ENCODE results near the gene C14orf132.

C14orf132 gene

DNA sequence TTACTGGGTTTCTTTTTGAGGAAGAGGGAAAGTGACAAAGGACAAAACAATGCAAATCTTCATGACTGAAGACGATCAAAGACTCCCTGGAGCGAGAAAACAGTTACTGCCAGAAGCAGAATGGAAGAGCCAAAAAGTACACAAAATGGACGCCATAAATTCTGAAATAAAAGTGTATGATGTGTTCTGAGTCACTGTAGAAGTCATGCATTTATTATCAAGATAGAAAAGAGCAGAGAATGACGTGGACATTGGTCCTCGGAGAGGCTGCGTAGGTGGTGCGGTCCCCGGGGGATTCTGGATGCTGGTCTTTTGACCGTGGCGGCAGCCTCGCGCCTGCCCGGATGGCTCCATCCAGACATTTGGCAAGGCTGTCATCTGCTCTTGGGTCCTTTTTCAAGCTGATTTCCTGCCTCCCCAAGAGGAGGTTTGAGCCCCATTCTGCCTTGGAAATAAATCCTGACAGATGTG lies 52.8 kb downstream of the C14orf132 start:
- H4K5ac ChIP-seq (ENCODE audit: low read length) = no peak overlapping the region
- DNase-seq = no peak

DNA sequence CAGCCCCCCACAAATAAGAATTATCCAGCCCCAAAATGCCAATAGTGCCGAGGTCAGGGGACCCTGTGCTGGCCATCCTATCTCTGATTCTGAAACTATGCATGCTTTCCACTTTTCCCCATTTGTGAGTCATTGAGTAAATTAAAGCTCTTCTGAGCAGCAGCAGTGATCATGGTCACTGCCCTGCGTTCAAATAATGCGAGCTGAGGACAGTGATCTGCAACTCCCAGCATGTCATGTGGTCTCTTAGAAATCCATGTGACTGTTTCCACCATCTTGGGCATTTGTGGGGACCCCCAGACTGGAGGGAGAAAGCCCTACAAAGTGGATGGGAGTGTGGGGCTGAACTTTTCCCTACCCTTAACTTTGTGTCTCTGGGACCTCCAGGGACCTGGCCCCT lies 53.8 kb downstream of the C14orf132 start:
- Histone ChIP-seq H3K79me2 (ENCODE audit: control insufficient read depth, insufficient read depth, low read length) (no peaks in the 10 kb centered on the region), H4K5ac (ENCODE audit: low read length) (no peak overlapping the region), H3K4me2 (ENCODE audit: low read length) (no peak overlapping the region), H3K23ac (ENCODE audit: low read length) (no peak overlapping the region), H2BK15ac (replicated peaks; ENCODE audit: low read depth) (no peak overlapping the region), H3K27ac (ENCODE audit: low read depth, low read length) (no peak overlapping the region), H3K9ac (ENCODE audit: low read length) (no peak overlapping the region), H3K4me1 (ENCODE audit: control insufficient read depth, low read depth, low read length) (no peaks in the 10 kb centered on the region), H2BK5ac (ENCODE audit: low read length) (no peak overlapping the region), H2BK120ac (ENCODE audit: low read depth, low read length) (no peak overlapping the region), H2AK5ac (ENCODE audit: low read length) (no peak overlapping the region), H3K4me3 (ENCODE audit: low read length) (no peak overlapping the region), H3K27me3 (ENCODE audit: insufficient read depth, low read length, poor library complexity) (no peaks in the 10 kb centered on the region), H3K36me3 (ENCODE audit: control insufficient read depth, insufficient read depth, low read length) (no peaks in the 10 kb centered on the region), H3K56ac (ENCODE audit: low read length) (no peak overlapping the region), H3K18ac (ENCODE audit: low read length) (no peak overlapping the region), H3K4ac (ENCODE audit: low read depth, low read length) (no peak overlapping the region), H4K8ac (ENCODE audit: low read depth, low read length) (no peak overlapping the region), H3K79me1 (ENCODE audit: low read length) (no peaks in the 10 kb centered on the region)
- no peak for DNase-seq
- WGBS (ENCODE audit: extremely low coverage, insufficient coverage, low lambda C conversion rate) = no CpG with 5 or more reads among the region's 3 CpGs

More for the DNA sequence above, 52.8 kb downstream of the C14orf132 start:
- H2BK15ac ChIP-seq (replicated peaks; ENCODE audit: low read depth) = no peak overlapping the region
- no peak overlapping the region for H3K4me2 ChIP-seq (ENCODE audit: low read length)
- H3K56ac ChIP-seq (ENCODE audit: low read length) = no peak overlapping the region
- no peaks in the 10 kb centered on the region for H3K4me1 ChIP-seq (ENCODE audit: control insufficient read depth, low read depth, low read length)
- H3K27ac ChIP-seq (ENCODE audit: low read depth, low read length) = no peak overlapping the region
- no peak overlapping the region for H2AK5ac ChIP-seq (ENCODE audit: low read length)
- H4K8ac ChIP-seq (ENCODE audit: low read depth, low read length) = no peak overlapping the region
- H2BK5ac ChIP-seq (ENCODE audit: low read length) = no peak overlapping the region
- WGBS (ENCODE audit: extremely low coverage, insufficient coverage, low lambda C conversion rate) = no CpG with 5 or more reads among the region's 13 CpGs
- H3K79me1 ChIP-seq (ENCODE audit: low read length) = no peaks in the 10 kb centered on the region
- H3K27me3 ChIP-seq (ENCODE audit: insufficient read depth, low read length, poor library complexity) = no peaks in the 10 kb centered on the region
- H3K36me3 ChIP-seq (ENCODE audit: control insufficient read depth, insufficient read depth, low read length) = peaks cover 1% of the 10 kb centered on the region
- no peak overlapping the region for H3K9ac ChIP-seq (ENCODE audit: low read length)
- no peak overlapping the region for H3K23ac ChIP-seq (ENCODE audit: low read length)
- no peak overlapping the region for H3K18ac ChIP-seq (ENCODE audit: low read length)
- H3K79me2 ChIP-seq (ENCODE audit: control insufficient read depth, insufficient read depth, low read length) = no peaks in the 10 kb centered on the region
- H3K4ac ChIP-seq (ENCODE audit: low read depth, low read length) = no peak overlapping the region
- H2BK120ac ChIP-seq (ENCODE audit: low read depth, low read length) = no peak overlapping the region
- no peak overlapping the region for H3K4me3 ChIP-seq (ENCODE audit: low read length)

DNA sequence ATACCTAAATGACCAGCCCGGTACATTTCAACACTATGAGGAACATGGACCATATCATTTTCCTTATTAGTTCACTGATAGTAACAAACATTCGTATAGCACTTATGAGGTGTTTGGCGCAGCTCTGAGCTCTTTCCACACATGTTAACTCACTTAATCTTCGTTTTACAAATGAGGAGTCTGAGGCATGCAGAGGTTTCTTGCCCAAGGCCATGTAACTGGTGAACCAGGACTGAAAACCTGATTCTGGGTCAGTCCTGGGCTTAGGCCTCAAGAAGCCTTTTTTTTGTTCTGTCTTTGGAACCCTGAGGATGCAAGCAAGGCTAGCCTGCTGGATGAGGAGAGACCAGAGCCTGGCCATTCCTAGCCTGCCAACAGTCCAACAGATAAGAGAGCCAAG lies 55.0 kb downstream of the C14orf132 start:
- WGBS (ENCODE audit: extremely low coverage, insufficient coverage, low lambda C conversion rate) = no CpG with 5 or more reads among the region's 4 CpGs
- Histone ChIP-seq H3K4me3 (ENCODE audit: low read length) (no peak overlapping the region), H2AK5ac (ENCODE audit: low read length) (no peak overlapping the region), H3K4me2 (ENCODE audit: low read length) (no peak overlapping the region), H3K27ac (ENCODE audit: low read depth, low read length) (no peak overlapping the region), H3K36me3 (ENCODE audit: control insufficient read depth, insufficient read depth, low read length) (no peaks in the 10 kb centered on the region), H3K4me1 (ENCODE audit: control insufficient read depth, low read depth, low read length) (no peaks in the 10 kb centered on the region), H3K27me3 (ENCODE audit: insufficient read depth, low read length, poor library complexity) (no peaks in the 10 kb centered on the region), H3K79me1 (ENCODE audit: low read length) (no peaks in the 10 kb centered on the region), H3K9ac (ENCODE audit: low read length) (no peak overlapping the region), H3K4ac (ENCODE audit: low read depth, low read length) (no peak overlapping the region), H3K23ac (ENCODE audit: low read length) (no peak overlapping the region), H2BK5ac (ENCODE audit: low read length) (no peak overlapping the region), H4K5ac (ENCODE audit: low read length) (no peak overlapping the region), H2BK15ac (replicated peaks; ENCODE audit: low read depth) (no peak overlapping the region), H3K79me2 (ENCODE audit: control insufficient read depth, insufficient read depth, low read length) (no peaks in the 10 kb centered on the region), H2BK120ac (ENCODE audit: low read depth, low read length) (no peak overlapping the region), H3K18ac (ENCODE audit: low read length) (no peak overlapping the region), H4K8ac (ENCODE audit: low read depth, low read length) (no peak overlapping the region), H3K56ac (ENCODE audit: low read length) (no peak overlapping the region)
- no peak for DNase-seq

DNA sequence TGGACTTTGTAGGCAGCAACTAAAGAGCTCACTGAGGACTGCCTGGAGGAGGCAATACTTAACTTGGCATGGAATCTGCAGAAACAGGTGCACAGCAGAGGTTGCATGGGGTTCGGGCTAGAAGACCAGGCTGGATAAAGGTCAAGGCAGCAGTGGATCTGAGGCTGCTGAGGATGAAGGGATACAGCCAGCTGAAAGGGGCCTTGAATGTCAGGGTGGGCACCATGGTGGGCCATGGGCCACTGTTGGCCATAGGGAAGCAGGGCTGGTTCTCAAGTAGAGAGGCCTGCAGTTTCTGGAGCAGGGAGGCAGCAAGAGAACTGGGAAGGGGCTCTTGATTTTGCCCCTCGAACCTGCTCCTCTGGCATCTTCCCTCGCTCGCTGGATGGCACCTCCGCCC lies 55.5 kb downstream of the C14orf132 start:
- Histone ChIP-seq H4K8ac (ENCODE audit: low read depth, low read length) (no peak overlapping the region), H2AK5ac (ENCODE audit: low read length) (no peak overlapping the region), H3K79me1 (ENCODE audit: low read length) (no peaks in the 10 kb centered on the region), H2BK15ac (replicated peaks; ENCODE audit: low read depth) (no peak overlapping the region), H3K27ac (ENCODE audit: low read depth, low read length) (no peak overlapping the region), H3K9ac (ENCODE audit: low read length) (no peak overlapping the region), H3K4me2 (ENCODE audit: low read length) (no peak overlapping the region), H3K23ac (ENCODE audit: low read length) (no peak overlapping the region), H3K18ac (ENCODE audit: low read length) (no peak overlapping the region), H3K56ac (ENCODE audit: low read length) (no peak overlapping the region), H4K5ac (ENCODE audit: low read length) (no peak overlapping the region), H3K36me3 (ENCODE audit: control insufficient read depth, insufficient read depth, low read length) (no peaks in the 10 kb centered on the region), H3K4ac (ENCODE audit: low read depth, low read length) (no peak overlapping the region), H3K79me2 (ENCODE audit: control insufficient read depth, insufficient read depth, low read length) (no peaks in the 10 kb centered on the region), H2BK120ac (ENCODE audit: low read depth, low read length) (no peak overlapping the region), H3K4me1 (ENCODE audit: control insufficient read depth, low read depth, low read length) (no peaks in the 10 kb centered on the region), H3K27me3 (ENCODE audit: insufficient read depth, low read length, poor library complexity) (no peaks in the 10 kb centered on the region), H2BK5ac (ENCODE audit: low read length) (no peak overlapping the region), H3K4me3 (ENCODE audit: low read length) (no peak overlapping the region)
- DNase-seq = no peak
- no CpG with 5 or more reads among the region's 5 CpGs for WGBS (ENCODE audit: extremely low coverage, insufficient coverage, low lambda C conversion rate)

DNA sequence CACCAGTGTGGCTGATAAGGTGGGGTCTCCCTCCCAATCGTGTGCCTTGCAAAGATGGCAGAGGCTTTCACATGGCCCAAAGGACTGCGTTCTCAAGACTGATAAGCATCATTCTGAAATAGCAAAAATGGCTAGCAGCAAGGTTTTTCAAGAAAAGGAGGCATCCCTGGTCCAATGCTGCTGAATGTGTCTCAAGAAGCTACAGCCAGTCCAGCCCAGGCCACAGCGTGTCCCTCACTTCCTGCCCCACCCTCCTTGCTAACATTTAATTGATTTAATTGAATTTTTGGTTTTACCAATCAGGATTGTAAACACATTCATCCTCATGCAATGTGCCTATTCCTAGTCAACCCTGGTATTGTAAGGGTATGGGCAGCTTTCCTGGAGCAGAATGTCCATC lies 55.9 kb downstream of the C14orf132 start:
- no peak overlapping the region for H2BK120ac ChIP-seq (ENCODE audit: low read depth, low read length)
- no peak overlapping the region for H2BK15ac ChIP-seq (replicated peaks; ENCODE audit: low read depth)
- H4K5ac ChIP-seq (ENCODE audit: low read length) = no peak overlapping the region
- H3K4me1 ChIP-seq (ENCODE audit: control insufficient read depth, low read depth, low read length) = no peaks in the 10 kb centered on the region
- no peaks in the 10 kb centered on the region for H3K79me1 ChIP-seq (ENCODE audit: low read length)
- no peaks in the 10 kb centered on the region for H3K79me2 ChIP-seq (ENCODE audit: control insufficient read depth, insufficient read depth, low read length)
- no CpG with 5 or more reads among the region's 3 CpGs for WGBS (ENCODE audit: extremely low coverage, insufficient coverage, low lambda C conversion rate)
- no peaks in the 10 kb centered on the region for H3K36me3 ChIP-seq (ENCODE audit: control insufficient read depth, insufficient read depth, low read length)
- H3K23ac ChIP-seq (ENCODE audit: low read length) = no peak overlapping the region
- H3K4me3 ChIP-seq (ENCODE audit: low read length) = no peak overlapping the region
- no peak overlapping the region for H3K4ac ChIP-seq (ENCODE audit: low read depth, low read length)
- DNase-seq = no peak
- H3K27me3 ChIP-seq (ENCODE audit: insufficient read depth, low read length, poor library complexity) = no peaks in the 10 kb centered on the region
- H3K4me2 ChIP-seq (ENCODE audit: low read length) = no peak overlapping the region
- no peak overlapping the region for H3K56ac ChIP-seq (ENCODE audit: low read length)
- no peak overlapping the region for H3K27ac ChIP-seq (ENCODE audit: low read depth, low read length)
- H2BK5ac ChIP-seq (ENCODE audit: low read length) = no peak overlapping the region
- no peak overlapping the region for H3K18ac ChIP-seq (ENCODE audit: low read length)
- no peak overlapping the region for H3K9ac ChIP-seq (ENCODE audit: low read length)
- no peak overlapping the region for H2AK5ac ChIP-seq (ENCODE audit: low read length)
- H4K8ac ChIP-seq (ENCODE audit: low read depth, low read length) = no peak overlapping the region

All from mesendoderm (in vitro differentiated cells).